DOHH2 (cell line): ENCODE data around the gene TRIM32.

Experiments
- H3F3A ChIP-seq: fragments of 200-600 bp; sonication (generic), shearing (Covaris generic); 2 replicates; pipeline ENCODE4 v1.6.0; 2016; ENCODE audit warnings: antibody characterized with exemption, mild to moderate bottlenecking; ENCODE audit not compliant: control insufficient read depth, insufficient read depth
- H3K27ac ChIP-seq: fragments of 200-600 bp; sonication (generic); 2 replicates; pipeline ENCODE4 v1.5.1; 2014; ENCODE audit warnings: low read depth, mild to moderate bottlenecking, low read length, moderate library complexity
- H3K27me3 ChIP-seq: fragments of 200-600 bp; sonication (generic); 2 replicates; pipeline ENCODE4 v1.6.1; 2014; ENCODE audit warnings: mild to moderate bottlenecking, low read length, mixed read lengths; ENCODE audit not compliant: control insufficient read depth
- H3K36me3 ChIP-seq: fragments of 200-600 bp; sonication (generic); 2 replicates; pipeline ENCODE4 v1.6.1; 2014; ENCODE audit warnings: mild to moderate bottlenecking, low read length, moderate library complexity, mixed read lengths; ENCODE audit not compliant: control insufficient read depth
- H3K4me1 ChIP-seq: fragments of 200-600 bp; sonication (generic); 2 replicates; pipeline ENCODE4 v1.6.1; 2014; ENCODE audit warnings: mild to moderate bottlenecking, low read length, mixed read lengths; ENCODE audit not compliant: control insufficient read depth
- H3K4me2 ChIP-seq: fragments of 200-600 bp; sonication (generic); 2 replicates; pipeline ENCODE4 v1.6.0; 2014; ENCODE audit warnings: mild to moderate bottlenecking, low read length, moderate library complexity
- H3K4me3 ChIP-seq: fragments of 200-600 bp; sonication (generic); 2 replicates; pipeline ENCODE4 v1.5.1; 2014; ENCODE audit warnings: mild to moderate bottlenecking, low read length, mixed read lengths
- H3K79me2 ChIP-seq: fragments of 200-600 bp; sonication (generic); 2 replicates; pipeline ENCODE4 v1.6.1; 2014; ENCODE audit warnings: mild to moderate bottlenecking, low read length, mixed read lengths; ENCODE audit not compliant: control insufficient read depth
- H3K9me2 ChIP-seq: fragments of 200-600 bp; sonication (generic); replicated peaks from 2 replicates; pipeline ENCODE4 v1.6.1; 2014; ENCODE audit warnings: mild to moderate bottlenecking, low read length, mixed read lengths; ENCODE audit not compliant: control insufficient read depth
- H3K9me3 ChIP-seq: fragments of 200-600 bp; sonication (generic); 2 replicates; pipeline ENCODE4 v1.6.1; 2014; ENCODE audit warnings: antibody characterized with exemption, low read length, mixed read lengths; ENCODE audit not compliant: control insufficient read depth, insufficient read depth
- H4K20me1 ChIP-seq: fragments of 200-600 bp; sonication (generic); 2 replicates; pipeline ENCODE4 v1.6.0; 2014; ENCODE audit warnings: low read depth, mild to moderate bottlenecking, antibody characterized with exemption, low read length, moderate library complexity; ENCODE audit not compliant: control insufficient read depth, insufficient read depth
- EZH2phosphoT487 ChIP-seq: fragments of 200-600 bp; sonication (generic); IDR thresholded peaks from 2 replicates; pipeline ENCODE4 v1.6.1; 2017; ENCODE audit warnings: borderline replicate concordance, mild to moderate bottlenecking, antibody characterized with exemption, low read length, moderate library complexity, mixed read lengths
- TF ChIP-seq, protein P1 (sequence below): fragments of 200-600 bp; sonication (generic); IDR thresholded peaks from one replicate; pipeline ENCODE4 v1.5.1; 2014; ENCODE audit warnings: antibody characterized with exemption, mild to moderate bottlenecking, low read depth, low read length; ENCODE audit not compliant: poor library complexity, severe bottlenecking

Gene TRIM32

DNA sequence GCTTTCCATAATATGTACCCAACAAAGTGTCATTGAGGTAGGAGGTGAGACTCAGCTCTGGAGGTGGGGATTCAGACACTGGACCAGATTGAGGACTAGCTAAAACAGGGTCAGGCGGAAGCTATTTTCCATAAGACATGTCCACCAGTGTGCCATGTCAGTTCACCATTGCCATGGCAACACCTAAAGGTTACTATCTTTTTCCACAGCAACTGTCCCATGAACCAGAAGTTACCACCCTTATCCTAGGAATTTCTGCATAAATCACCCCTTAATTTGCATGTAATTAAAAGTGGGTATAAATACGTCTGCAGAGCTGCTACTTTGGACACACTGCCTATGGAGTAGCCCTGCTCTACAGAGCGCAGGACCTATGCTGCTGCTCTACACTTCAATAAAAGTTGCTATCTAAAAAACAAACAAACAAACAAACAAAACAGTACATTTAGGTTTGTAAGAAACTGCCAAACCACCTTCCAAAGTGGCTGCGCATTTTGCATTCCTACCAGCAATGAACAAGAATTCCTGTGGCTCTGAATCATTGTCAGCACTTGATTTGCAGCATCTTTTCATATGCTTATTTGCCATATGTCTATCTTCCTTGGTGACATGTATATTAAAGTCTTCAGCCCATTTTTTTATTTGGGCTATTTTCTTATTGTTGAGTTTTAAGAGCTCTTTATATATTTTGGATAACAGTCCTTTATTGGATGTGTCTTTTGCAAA is 18.0 kb upstream of the TRIM32 start:
- Histone ChIP-seq H3K36me3 (no peaks in the 10 kb centered on the region), H4K20me1 (no peaks in the 10 kb centered on the region), H3K79me2 (no peaks in the 10 kb centered on the region), H3K27me3 (no peaks in the 10 kb centered on the region), H3K4me1 (peaks cover 6% of the 10 kb centered on the region), H3K9me2 (no peaks in the 10 kb centered on the region; the same call in 1 of the 2 replicates), H3K9me3 (no peaks in the 10 kb centered on the region), H3K4me2 (no peak overlapping the region), H3K4me3 (no peak overlapping the region), H3K27ac (no peak overlapping the region), H3F3A (no peaks in the 10 kb centered on the region)
- TF ChIP-seq, protein P1, sequence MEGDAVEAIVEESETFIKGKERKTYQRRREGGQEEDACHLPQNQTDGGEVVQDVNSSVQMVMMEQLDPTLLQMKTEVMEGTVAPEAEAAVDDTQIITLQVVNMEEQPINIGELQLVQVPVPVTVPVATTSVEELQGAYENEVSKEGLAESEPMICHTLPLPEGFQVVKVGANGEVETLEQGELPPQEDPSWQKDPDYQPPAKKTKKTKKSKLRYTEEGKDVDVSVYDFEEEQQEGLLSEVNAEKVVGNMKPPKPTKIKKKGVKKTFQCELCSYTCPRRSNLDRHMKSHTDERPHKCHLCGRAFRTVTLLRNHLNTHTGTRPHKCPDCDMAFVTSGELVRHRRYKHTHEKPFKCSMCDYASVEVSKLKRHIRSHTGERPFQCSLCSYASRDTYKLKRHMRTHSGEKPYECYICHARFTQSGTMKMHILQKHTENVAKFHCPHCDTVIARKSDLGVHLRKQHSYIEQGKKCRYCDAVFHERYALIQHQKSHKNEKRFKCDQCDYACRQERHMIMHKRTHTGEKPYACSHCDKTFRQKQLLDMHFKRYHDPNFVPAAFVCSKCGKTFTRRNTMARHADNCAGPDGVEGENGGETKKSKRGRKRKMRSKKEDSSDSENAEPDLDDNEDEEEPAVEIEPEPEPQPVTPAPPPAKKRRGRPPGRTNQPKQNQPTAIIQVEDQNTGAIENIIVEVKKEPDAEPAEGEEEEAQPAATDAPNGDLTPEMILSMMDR = no peak
- TF ChIP-seq EZH2phosphoT487 = no peak

- no peak overlapping the region for H3K4me3 ChIP-seq
- H3K9me3 ChIP-seq = peaks cover 9% of the 10 kb centered on the region; the same call in 1 of the 2 replicates
- no peaks in the 10 kb centered on the region for H4K20me1 ChIP-seq
- no peak overlapping the region for H3K4me2 ChIP-seq
- no peak overlapping the region for H3K27ac ChIP-seq
- no peak for TF ChIP-seq EZH2phosphoT487
- TF ChIP-seq, protein P1 = no peak
- H3K27me3 ChIP-seq = no peaks in the 10 kb centered on the region
- H3K9me2 ChIP-seq = no peaks in the 10 kb centered on the region; the same call in 1 of the 2 replicates
- no peaks in the 10 kb centered on the region for H3F3A ChIP-seq
- H3K36me3 ChIP-seq = no peaks in the 10 kb centered on the region
- peaks cover 6% of the 10 kb centered on the region for H3K4me1 ChIP-seq
- no peaks in the 10 kb centered on the region for H3K79me2 ChIP-seq
These were observed 15.5 kb upstream of the TRIM32 start for GRCh38 chr9:116671605-116672004.

- H3F3A ChIP-seq = no peaks in the 10 kb centered on the region
- peaks cover 9% of the 10 kb centered on the region; the same call in 1 of the 2 replicates for H3K9me3 ChIP-seq
- no peaks in the 10 kb centered on the region for H3K27me3 ChIP-seq
- no peaks in the 10 kb centered on the region; the same call in 1 of the 2 replicates for H3K9me2 ChIP-seq
- TF ChIP-seq EZH2phosphoT487 = no peak
- TF ChIP-seq, protein P1 = no peak
- peaks cover 6% of the 10 kb centered on the region for H3K4me1 ChIP-seq
- H3K4me2 ChIP-seq = no peak overlapping the region
- H3K4me3 ChIP-seq = no peak overlapping the region
- no peak overlapping the region for H3K27ac ChIP-seq
- H3K79me2 ChIP-seq = no peaks in the 10 kb centered on the region
- no peaks in the 10 kb centered on the region for H3K36me3 ChIP-seq
- no peaks in the 10 kb centered on the region for H4K20me1 ChIP-seq
These were observed 13.7 kb upstream of the TRIM32 start for GRCh38 chr9:116673375-116673774.
